ELR (cell line): Measurements from ENCODE around the gene SLC4A1AP.
A peak's percentile ranks its signal among the peaks of the same experiment; 100 is the strongest.

Experiments used
- DNase-seq: peaks from one replicate; pipeline ENCODE4 v3.0.0-alpha.2; 2015; ENCODE audit warnings: low read depth

Gene SLC4A1AP

DNA sequence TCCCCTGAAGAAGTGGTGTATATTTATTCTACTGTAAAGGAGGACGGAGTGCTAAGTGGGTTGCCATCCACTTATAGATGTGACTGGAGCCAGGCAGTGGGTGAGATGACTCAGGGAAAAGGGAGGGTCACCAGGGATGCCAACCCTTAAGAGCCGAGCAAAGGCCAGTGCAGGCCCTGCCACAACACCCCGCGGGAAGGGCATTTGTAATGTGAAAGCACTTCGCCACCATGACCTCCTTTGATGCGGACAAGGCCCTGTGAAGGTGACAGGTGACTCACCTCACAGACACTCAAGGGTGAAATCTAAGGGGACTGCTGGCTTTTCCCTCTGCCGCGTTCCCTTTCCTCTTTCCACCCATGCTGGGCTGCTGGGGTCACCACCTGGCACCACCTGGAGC, 57.6 kb downstream of the SLC4A1AP start:
- no peak for DNase-seq

DNA sequence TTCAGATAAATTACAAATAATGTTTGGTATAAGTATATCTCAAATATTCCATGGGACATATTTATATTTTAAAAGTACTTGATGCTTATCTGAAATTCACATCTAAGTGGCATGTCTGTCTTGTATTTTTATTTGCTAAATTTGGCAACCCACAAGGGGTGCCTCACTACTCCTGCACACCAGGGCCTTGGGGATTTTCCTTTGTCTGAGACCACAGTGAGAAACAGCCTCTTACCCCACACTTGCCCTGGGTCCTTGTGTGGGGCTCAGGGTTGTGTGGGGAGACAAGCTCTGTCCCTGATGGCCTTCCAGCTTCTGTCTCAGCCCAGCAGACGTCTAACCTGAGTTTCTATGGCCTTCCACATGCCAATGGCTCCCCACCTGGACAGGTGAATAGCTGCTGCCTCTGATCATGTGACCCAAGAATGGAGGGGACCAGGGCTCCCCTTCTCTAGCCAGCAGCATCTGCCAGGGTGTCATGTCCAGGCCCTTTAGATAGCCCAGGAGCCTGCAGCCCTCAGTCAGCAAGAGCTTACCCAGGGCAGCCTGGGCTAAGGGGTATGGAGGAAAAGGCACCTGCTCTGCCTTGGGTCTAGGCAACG, 58.3 kb downstream of the SLC4A1AP start:
- DNase-seq = no peak

DNA sequence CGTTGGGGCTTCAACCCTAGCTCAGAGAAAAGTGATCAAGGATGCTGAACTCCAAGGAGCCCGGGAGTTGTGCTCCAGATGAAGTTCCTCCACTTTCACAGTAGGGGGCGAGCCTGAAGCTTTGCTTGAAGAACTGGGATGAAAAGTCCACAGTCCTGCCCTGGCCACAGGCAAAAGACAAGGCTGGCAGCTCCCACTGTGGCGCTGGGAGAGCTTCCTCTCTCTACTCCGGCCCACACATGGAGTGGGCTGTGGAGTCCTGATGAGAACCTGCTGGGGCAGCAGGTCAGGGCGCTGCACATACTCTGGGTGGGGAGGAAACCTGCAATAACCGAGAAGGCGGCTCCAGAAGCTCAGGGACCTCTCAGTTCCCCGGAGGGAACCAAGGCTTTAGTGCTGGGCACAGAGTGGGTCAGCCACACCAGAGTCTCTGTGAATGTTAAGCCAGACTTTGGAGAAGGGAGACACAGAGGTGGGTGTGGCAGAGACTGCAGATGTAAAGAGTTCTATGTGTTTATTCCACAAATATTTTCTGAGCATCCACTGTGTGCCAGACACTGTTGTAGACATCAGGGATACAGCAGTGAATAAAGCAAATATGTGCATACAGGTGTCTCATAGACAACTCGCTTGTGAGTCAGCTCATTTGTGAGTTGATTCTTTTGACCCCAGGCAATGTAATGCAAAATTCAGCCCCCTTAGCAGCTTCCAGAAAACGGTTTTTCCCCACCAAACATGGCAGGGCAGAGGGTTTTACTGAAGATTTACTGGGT, 59.9 kb downstream of the SLC4A1AP start:
- peak; percentile 82 for DNase-seq

DNA sequence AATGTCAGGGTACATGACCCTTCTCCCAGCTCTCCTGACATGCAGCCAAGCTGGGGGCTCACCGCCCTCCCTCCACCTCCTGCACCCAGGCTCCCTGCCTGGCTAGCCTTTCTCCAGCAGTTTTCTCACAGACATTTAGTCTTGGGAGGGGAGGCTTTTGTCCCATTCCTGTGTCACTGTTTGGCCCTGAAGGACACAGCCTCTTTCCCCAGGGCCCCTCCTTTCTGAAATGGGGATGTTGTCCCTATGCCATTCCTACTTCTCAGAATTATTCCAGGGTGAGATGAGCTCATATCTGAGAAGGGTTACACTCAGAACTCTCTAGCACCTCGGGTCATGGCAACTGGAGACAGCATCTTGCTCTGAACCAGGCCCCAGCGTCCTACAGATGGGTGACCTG, 60.5 kb downstream of the SLC4A1AP start:
- no peak for DNase-seq

DNA sequence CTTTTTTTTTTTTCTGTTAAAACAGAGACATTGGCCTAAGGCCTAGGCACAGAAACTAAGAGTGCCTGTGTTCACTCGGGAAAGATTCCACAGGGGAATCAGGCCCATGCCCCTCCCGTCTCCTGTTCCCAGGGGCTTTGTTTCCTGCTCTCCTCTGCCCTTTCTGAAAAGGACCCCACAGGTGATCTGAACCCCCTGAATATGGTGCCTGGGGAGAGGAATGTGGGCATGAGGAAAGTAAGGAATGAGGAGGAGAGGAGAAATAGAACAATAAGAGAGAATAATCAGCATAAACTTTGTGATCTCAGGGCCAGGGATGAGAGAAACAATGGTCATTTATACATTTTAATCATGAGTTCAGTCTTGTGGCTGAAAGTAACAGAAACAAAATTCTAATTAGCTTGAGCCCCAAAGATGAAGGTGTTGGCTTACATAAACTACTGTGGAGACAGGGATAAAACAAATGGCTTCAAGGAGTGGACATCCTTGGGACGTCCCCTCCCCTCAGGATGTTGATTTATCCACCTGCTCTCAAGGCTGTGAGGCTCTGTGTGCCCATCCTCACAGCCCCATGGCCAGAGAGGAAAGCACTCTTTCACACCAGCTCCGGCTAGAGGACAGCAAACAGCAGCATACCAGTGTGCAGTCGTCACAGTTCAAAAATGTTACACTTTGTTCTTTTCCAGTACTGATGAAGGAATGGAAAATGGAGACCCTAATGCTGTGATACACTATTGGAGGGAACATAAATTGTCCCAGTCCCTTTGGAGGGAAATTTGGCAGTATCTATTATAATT, 61.4 kb downstream of the SLC4A1AP start:
- DNase-seq = peak; percentile 53

DNA sequence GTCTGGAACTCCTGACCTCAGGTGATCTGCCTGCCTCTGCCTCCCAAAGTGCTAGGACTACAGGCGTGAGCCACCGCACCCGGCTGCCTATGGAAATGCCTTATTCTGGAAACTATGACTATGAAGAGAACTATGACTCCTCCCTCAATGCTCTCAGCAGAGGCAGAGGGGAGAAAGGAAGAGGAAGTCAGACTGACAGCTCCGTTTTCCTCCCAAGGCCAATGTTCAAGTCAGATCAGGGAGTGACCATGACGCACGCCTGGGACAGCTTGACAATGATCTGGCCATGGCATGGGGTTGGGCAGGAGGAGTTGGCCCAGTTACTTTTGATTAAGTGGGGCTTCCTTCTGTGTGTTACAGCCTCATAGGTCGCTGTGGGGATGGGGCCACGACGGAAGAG, 63.6 kb downstream of the SLC4A1AP start:
- DNase-seq = no peak

DNA sequence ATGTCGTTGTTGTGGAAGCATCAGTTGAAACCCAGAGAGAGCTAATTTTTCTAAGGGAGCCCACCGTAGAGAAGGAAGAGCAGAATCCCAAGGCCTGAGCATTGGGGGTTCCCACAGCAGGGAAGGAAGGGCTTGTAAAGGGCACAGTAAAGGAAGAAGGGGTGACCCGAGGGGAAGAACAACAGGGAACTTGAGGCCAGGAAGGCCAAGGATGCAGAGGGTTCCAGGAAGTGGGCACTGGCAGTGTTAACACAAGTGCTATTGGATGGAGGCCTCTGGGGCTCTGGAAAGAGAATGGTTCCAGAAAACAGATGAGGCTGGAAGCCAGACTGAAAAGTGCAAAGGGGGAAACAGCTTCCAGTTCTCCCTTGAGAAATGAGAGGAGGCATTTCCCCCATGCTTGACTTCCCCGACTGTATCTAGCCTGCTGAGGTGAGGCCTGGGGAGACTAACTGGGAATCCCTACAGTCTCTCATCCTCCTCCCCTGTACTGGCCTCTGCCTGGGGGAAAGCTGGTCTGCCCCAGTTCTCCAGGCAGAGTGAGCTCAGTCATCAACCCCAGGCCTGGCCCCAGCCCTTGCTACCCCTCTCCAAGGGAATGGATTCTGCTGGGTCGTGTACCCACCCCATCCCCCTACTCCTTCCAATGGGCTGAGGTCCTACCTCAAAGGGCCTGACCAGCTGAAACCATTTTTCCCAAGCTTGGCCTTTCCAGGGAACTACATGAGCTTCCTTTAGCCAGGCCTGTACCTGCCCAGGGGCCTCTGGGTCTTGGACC, 64.6 kb downstream of the SLC4A1AP start:
- DNase-seq = no peak

DNA sequence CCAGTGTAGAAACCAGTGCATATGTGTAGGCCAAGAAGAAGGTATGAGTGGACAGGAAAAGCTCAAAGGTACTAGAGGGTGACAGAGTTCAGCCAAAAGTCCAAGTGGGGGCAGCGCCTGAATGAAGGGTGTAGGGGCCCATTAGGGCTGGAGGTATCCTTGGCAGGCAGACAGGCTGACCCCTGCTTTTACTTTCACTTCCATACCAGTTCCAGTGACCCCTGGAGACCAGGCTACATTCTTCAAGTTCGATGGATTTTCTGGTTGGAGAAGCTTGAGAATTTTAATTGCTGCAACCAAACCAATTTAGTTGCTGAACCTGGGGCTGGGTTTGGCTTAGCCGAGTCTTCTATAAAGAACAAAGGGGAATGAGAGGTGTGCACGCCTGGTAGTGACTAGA, 65.5 kb downstream of the SLC4A1AP start:
- DNase-seq = no peak

DNA sequence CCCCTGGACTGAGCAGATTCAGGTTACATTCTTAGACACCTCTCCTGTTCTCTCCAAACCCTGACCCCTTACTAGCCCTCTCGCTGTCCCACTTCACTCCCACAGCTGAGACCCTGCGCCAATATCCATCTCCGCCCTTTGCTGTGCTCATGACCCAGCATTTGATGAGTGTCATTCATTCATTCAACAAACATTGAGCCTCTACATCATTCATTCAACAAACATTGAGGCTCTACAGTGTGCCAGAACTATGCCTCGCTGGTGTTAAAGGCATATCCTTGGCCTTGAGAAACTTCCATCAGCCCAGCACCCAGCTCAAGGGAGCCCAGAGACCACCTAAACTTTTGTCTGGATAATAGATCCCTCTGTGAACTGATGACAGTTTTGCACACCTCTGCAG, 65.9 kb downstream of the SLC4A1AP start:
- no peak for DNase-seq

DNA sequence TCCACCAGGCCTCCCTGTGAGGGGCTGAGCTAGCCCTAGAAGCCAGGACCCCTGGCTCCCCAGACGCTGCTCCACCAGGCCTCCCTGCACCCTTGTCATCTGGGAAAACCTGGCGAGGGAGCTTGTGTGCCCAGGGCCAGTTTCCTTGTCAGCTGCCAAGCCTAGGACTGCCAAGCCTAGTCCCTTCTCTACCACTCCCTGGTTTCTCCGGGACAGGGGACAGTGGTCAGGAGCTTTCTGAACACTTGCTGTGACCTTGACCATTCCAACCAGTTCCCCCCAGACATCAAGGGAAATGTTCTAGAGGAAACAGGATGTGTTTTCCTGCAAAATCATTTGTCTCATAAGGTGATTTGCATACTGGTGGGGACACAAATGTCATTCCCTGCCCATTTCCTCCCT, 66.6 kb downstream of the SLC4A1AP start:
- DNase-seq = no peak

DNA sequence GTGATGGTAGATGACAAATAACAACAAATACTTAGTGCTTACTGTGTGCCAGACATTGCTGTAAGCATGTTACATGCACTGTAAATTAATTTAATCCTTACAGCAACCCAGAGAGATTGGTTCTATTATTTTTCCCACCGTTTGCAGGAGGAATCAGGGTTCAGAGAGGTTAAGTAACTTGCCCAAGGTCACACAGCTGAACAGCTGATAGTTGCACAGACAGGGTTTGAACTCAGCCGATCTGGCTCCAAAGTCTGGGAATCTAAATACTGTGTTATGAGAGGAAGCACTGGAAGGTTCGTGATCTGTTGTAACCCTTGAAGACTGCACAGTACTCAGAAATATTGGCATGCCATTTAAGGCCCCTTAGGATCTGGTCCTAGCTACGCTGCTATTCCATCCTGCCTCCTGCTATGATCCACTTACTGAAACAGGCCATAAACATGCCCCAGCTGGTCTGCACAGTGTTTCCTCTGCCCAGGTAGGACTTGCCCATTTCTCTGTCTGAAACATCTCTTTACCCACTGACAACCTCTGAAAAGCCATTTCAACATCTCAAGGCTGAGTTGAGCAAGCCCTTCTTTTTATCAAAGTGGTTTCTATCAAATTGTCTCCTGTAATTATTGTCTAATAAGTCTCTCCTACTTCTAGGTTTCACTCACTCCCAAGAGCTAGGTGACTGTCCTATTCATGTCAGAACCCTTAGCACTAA, 67.4 kb downstream of the SLC4A1AP start:
- no peak for DNase-seq

DNA sequence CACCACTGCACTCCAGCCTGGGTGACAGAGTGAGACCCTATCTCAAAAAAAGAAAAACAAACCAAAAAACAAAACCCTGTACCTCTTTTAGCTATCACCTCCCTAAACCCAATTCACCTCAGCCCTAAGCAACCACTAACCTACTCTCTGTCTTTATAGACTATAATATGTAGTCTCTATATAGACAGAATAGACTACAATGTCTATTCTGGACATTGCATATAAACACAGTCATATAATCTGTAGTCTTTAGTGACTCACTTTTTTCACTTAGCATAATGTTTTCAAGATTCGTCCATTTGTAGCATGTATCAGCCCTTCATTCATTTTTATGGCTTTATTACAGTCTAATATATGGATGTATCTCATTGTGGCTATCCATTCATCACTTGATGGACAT, 70.6 kb downstream of the SLC4A1AP start:
- no peak for DNase-seq

DNA sequence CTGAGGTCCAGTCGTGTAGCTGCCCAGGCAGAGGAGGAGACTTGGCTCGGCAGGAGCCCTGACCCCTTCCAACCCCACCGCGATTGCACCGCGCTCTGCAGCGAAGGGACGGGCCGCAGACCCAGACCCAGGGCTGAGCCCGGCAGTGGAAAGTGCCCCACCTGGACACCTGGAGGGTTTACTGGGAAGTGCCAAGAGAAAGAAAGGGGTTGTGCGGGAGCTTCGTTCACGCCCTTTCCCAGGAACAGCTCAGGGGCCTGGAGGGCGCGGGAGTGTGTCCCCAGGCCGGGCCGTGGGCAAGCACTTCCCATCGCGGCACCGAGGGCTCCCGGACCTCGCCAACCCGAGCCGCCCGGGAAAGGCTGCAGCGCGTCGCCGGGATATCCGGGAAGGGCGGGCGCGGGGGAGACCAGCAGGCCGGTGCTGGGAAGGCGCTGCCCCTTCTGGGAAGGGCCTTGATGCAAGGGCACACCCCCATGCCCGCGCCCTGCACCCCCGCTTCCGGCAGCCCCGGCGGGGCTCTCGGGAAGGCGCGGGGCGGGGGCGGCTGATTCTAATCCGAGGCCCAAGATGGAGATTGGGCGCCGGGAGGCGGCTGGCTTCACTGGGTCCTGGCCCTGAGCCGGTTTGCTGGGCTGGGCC, 71.7 kb downstream of the SLC4A1AP start:
- peak; percentile 31 for DNase-seq

DNA sequence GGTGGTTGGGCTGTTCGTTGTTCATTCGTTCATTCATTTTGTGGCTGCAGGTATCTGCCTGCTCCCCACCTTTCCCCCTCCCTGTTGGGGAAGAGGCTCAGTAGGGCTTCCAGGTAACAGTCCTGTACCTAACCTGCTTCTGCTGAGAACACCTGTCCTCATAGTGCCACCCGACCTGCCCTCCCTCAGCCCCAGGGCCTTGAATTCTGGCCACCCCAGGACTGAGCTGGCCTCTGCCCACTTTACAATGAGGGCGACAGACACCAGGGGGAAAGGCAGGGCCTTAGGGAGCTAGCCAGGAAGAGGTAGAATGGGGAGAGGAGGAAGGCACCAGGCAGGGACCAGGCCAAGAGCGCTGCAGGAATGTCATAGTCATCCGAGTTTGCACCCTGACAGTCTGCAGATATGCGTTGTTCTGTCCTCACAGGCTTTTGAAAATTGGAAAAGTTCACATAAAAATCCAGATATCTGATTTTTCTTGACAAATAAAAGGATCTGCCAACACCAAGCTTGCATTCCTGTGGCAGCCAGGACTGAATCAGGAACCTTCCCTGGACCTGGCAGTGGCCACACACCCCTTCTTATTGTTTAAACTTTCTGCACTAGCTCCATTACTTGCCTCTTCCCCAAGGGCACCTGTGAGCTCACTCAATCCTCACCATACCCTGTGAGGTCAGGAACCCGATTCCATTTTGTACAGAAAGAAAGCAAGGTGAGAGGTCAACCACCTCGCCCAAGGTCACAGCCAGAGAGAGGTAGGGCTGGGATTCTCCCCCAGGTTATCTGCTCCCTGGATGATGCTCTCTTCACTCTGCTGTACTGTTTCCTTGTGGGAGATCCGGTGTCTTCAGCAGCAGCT, 72.6 kb downstream of the SLC4A1AP start:
- DNase-seq = no peak

DNA sequence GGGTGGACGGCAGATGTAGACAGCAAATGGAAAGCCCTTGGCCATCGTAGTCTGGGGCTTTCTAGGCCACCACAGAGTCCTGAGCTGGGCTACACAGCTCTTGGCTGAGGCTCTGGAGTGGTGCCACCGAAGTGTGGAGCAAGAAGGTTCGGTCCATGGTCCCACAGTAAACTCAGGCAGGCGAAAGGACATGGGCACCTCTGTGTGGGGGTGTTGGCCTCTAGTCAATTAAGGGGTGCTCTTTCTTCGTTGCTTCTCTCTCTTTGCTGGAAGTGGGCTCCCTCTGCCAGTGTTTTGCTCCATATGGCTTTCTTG, 73.2 kb downstream of the SLC4A1AP start:
- DNase-seq = no peak

DNA sequence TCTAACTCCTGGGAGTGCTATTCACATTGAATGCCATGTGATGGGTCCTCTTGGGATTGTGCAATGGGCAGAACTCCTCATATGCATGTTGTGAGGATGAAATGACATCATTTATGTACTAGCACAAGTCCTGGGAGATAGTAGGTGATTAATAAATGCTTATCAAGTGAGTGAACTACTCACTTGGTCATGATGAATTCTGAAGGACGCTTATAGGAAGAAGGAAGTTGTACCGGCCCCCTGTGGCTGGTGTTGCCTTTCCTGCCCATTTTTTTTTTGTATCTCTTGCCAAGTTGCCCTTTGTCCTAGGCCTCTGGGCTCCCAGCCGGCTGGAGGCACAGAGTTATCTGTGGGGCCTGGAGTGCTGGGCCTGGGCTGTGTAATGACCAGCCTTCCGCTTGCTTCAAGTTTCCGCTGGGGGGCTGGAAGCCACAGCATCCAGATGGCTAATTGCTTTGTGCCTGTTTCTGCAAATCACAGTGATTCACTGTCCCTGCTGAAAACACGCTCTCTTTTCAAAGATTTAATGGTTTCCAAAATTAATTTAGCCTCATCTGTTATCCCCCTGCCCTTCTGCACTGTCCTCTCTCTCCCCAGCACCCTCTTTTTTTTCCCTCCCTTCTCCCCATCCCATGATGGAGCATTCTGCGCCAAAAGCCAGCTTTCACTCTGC, 74.1 kb downstream of the SLC4A1AP start:
- peak; percentile 82 for DNase-seq

DNA sequence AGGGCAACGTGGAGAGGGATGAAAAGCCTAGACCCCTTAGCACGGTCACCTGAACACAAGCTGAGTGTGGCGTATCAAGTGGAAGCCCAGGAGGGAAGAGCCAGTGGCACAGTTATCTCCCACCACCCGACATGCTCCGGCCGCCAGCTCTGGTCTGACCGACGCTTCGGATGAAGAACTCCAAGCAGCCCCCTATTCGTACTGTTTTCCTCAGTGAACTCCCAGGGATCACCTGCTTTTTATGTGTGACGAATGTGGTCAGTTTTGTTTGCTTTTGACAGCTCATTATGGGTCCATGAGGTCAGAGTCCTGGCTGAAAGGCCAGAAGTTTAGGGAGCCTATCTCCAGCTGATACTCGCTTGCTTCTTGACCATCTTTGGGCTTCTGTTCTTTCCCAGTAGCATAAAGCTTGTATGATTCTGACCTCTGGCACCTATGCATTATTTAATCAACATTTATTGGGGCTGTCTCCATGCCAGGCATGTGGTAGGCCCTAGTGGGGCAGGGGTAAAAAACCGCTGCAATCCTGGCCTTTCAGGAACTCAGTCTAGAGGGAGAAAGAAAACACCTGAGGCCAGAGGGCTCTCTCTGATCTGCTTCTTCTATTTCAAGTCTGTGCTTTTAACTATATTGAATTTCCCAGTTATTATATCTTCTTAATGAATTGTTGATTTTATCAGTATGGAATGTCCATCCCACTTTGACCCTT, 74.8 kb downstream of the SLC4A1AP start:
- no peak for DNase-seq

DNA sequence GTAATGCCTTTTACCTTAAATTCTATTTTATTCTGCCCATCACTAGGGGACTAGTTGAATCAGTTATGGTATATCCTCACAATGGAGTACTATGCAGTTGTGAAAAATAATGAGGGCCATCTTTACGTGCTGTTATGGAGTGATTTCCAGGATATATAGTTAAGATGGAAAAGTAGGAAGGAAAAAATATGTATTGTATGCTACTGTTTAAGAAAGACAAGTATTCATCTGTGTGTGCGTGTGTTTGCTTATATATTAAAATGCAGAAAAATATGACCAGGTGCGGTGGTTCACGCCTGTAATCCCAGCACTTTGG, 75.3 kb downstream of the SLC4A1AP start:
- DNase-seq = no peak

DNA sequence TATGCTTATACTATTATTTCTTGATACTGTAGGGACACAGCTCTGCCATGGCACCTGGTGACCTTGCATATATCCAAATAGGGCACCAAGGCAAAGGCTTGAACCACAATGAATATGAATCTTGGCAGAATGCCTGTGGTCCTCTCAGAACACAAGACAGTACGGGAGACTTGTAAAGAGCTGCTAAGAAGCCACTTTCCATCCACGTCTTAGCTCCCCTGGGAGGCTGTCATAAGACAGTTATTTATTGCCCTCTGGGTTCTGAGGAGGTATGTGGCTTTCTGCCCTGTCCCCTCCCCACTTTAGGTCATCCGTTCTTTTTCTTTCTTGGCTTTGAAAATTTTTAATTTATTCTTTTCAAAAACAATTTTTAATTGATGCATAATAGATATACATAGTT, 78.0 kb downstream of the SLC4A1AP start:
- DNase-seq = no peak
